MM.1S (cell line): ENCODE results near the gene DNAJC30.

Experiments used
- DNase-seq: peaks from one replicate; pipeline ENCODE4 v3.0.0-alpha.2; 2015
- H2AFZ ChIP-seq: fragments of 300-600 bp; sonication (generic); 2 replicates; pipeline ENCODE4 v1.6.0; 2016; ENCODE audit warnings: antibody characterized with exemption, low read length
- H3F3A ChIP-seq: fragments of 300-600 bp; sonication (generic); 2 replicates; pipeline ENCODE4 v1.6.1; 2016; ENCODE audit warnings: mild to moderate bottlenecking, antibody characterized with exemption, low read length, moderate library complexity, mixed read lengths; ENCODE audit not compliant: insufficient read depth
- H3K27ac ChIP-seq: fragments of 300-600 bp; sonication (generic); 2 replicates; pipeline ENCODE4 v1.5.1; 2016; ENCODE audit warnings: mild to moderate bottlenecking, low read length
- H3K27me3 ChIP-seq: fragments of 300-600 bp; sonication (generic); replicated peaks from 2 replicates; pipeline ENCODE4 v1.6.0; 2016; ENCODE audit warnings: low read length; ENCODE audit not compliant: insufficient read depth
- H3K36me3 ChIP-seq: fragments of 300-600 bp; sonication (generic); replicated peaks from 2 replicates; pipeline ENCODE4 v1.6.1; 2016; ENCODE audit warnings: mild to moderate bottlenecking, low read length, mixed read lengths; ENCODE audit not compliant: insufficient read depth
- H3K4me1 ChIP-seq: fragments of 300-600 bp; sonication (generic); 2 replicates; pipeline ENCODE4 v1.6.1; 2016; ENCODE audit warnings: low read length, mixed read lengths
- H3K4me2 ChIP-seq: fragments of 300-600 bp; sonication (generic); 2 replicates; pipeline ENCODE4 v1.6.0; 2016; ENCODE audit warnings: low read depth, low read length
- H3K4me3 ChIP-seq: fragments of 300-600 bp; sonication (generic); 2 replicates; pipeline ENCODE4 v1.5.1; 2016; ENCODE audit warnings: low read length, mixed read lengths
- H3K79me2 ChIP-seq: fragments of 300-600 bp; sonication (generic); 2 replicates; pipeline ENCODE4 v1.6.1; 2016; ENCODE audit warnings: mixed run types, low read length, mixed read lengths
- H3K9ac ChIP-seq: fragments of 300-600 bp; sonication (generic); 2 replicates; pipeline ENCODE4 v1.6.1; 2016; ENCODE audit warnings: low read length, mixed read lengths
- H3K9me2 ChIP-seq: fragments of 300-600 bp; sonication (generic); replicated peaks from 2 replicates; pipeline ENCODE4 v1.6.1; 2016; ENCODE audit warnings: mild to moderate bottlenecking, low read length, mixed read lengths; ENCODE audit not compliant: insufficient read depth
- H3K9me3 ChIP-seq: fragments of 300-600 bp; sonication (generic); replicated peaks from 2 replicates; pipeline ENCODE4 v1.6.1; 2016; ENCODE audit warnings: mild to moderate bottlenecking, low read length, mixed read lengths; ENCODE audit not compliant: insufficient read depth
- H4K20me1 ChIP-seq: fragments of 300-600 bp; sonication (generic); 2 replicates; pipeline ENCODE4 v1.6.1; 2016; ENCODE audit warnings: mild to moderate bottlenecking, low read length, moderate library complexity, mixed read lengths; ENCODE audit not compliant: insufficient read depth
- EZH2 ChIP-seq: fragments of 300-600 bp; sonication (generic); optimal IDR thresholded peaks from 2 replicates; pipeline ENCODE3; 2017; ENCODE audit warnings: low read depth, mild to moderate bottlenecking, antibody characterized with exemption, low read length, mixed read lengths
- EZH2phosphoT487 ChIP-seq: fragments of 300-600 bp; sonication (generic); IDR thresholded peaks from 2 replicates; pipeline ENCODE4 v1.6.1; 2018; ENCODE audit warnings: antibody characterized with exemption, low read length
- TF ChIP-seq, protein P1 (sequence below): fragments of 300-600 bp; sonication (generic); IDR thresholded peaks from 2 replicates; pipeline ENCODE4 v1.5.1; 2016; ENCODE audit warnings: antibody characterized with exemption, low read length, mixed read lengths

DNAJC30 gene

DNA sequence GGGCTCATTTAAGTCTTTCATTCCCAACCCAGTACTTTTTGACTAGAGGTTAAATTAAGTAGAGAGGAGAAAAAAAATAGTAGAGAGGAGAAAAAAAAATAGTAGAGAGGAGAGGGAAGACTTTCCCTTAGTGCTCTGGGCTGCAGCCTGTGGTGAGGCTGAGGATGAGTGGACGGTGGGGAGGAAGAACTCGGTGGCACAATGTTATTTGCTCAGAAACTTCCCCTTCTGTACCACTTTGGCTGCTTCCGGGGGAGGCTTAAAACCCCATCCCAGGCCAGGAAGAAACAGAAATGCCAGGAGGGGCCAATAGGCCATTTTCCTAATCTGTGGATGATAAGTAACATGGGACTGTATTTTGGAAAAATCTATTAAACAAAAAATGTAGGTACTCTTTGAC lies 44.3 kb downstream of the DNAJC30 start:
- TF ChIP-seq EZH2: no peak
- TF ChIP-seq, protein P1, sequence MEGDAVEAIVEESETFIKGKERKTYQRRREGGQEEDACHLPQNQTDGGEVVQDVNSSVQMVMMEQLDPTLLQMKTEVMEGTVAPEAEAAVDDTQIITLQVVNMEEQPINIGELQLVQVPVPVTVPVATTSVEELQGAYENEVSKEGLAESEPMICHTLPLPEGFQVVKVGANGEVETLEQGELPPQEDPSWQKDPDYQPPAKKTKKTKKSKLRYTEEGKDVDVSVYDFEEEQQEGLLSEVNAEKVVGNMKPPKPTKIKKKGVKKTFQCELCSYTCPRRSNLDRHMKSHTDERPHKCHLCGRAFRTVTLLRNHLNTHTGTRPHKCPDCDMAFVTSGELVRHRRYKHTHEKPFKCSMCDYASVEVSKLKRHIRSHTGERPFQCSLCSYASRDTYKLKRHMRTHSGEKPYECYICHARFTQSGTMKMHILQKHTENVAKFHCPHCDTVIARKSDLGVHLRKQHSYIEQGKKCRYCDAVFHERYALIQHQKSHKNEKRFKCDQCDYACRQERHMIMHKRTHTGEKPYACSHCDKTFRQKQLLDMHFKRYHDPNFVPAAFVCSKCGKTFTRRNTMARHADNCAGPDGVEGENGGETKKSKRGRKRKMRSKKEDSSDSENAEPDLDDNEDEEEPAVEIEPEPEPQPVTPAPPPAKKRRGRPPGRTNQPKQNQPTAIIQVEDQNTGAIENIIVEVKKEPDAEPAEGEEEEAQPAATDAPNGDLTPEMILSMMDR: no peak
- TF ChIP-seq EZH2phosphoT487: no peak

GRCh38 chr7:73635428-73636200 lies 47.6 kb downstream of the DNAJC30 start:
- DNase-seq: no peak
- no peak overlapping the region for H3K27ac ChIP-seq
- peaks cover 34% of the 10 kb centered on the region for H3K27me3 ChIP-seq
- no peaks in the 10 kb centered on the region for H3K79me2 ChIP-seq
- no peaks in the 10 kb centered on the region for H3K9me3 ChIP-seq
- no peak overlapping the region for H3K4me2 ChIP-seq
- TF ChIP-seq, protein P1: no peak
- no peak for TF ChIP-seq EZH2phosphoT487
- no peaks in the 10 kb centered on the region for H3K4me1 ChIP-seq
- H3K9ac ChIP-seq: no peak overlapping the region
- H3K36me3 ChIP-seq: no peaks in the 10 kb centered on the region
- H3F3A ChIP-seq: no peaks in the 10 kb centered on the region
- no peak overlapping the region for H2AFZ ChIP-seq
- H4K20me1 ChIP-seq: no peaks in the 10 kb centered on the region
- no peak overlapping the region for H3K4me3 ChIP-seq
- H3K9me2 ChIP-seq: no peaks in the 10 kb centered on the region

More for the DNA sequence above, 44.3 kb downstream of the DNAJC30 start:
- no peaks in the 10 kb centered on the region for H3K79me2 ChIP-seq
- H3K27me3 ChIP-seq: peaks cover 35% of the 10 kb centered on the region
- no peaks in the 10 kb centered on the region for H3K9me3 ChIP-seq
- no peaks in the 10 kb centered on the region for H3K9me2 ChIP-seq
- H3K4me2 ChIP-seq: no peak overlapping the region
- DNase-seq: no peak
- no peaks in the 10 kb centered on the region for H3K36me3 ChIP-seq
- H3K4me1 ChIP-seq: no peaks in the 10 kb centered on the region
- H3K27ac ChIP-seq: no peak overlapping the region
- H2AFZ ChIP-seq: no peak overlapping the region
- no peaks in the 10 kb centered on the region for H4K20me1 ChIP-seq
- no peaks in the 10 kb centered on the region for H3F3A ChIP-seq
- no peak overlapping the region for H3K4me3 ChIP-seq
- H3K9ac ChIP-seq: no peak overlapping the region

GRCh38 chr7:73633844-73634243 lies 49.4 kb downstream of the DNAJC30 start:
- no peak overlapping the region for H2AFZ ChIP-seq
- no peaks in the 10 kb centered on the region for H3F3A ChIP-seq
- H3K9me2 ChIP-seq: no peaks in the 10 kb centered on the region
- no peak overlapping the region for H3K27ac ChIP-seq
- no peaks in the 10 kb centered on the region for H3K9me3 ChIP-seq
- no peaks in the 10 kb centered on the region for H3K4me1 ChIP-seq
- H3K4me3 ChIP-seq: no peak overlapping the region
- no peaks in the 10 kb centered on the region for H3K36me3 ChIP-seq
- no peaks in the 10 kb centered on the region for H3K79me2 ChIP-seq
- no peak overlapping the region for H3K9ac ChIP-seq
- no peak for DNase-seq
- no peak overlapping the region for H3K4me2 ChIP-seq
- no peak for TF ChIP-seq EZH2phosphoT487
- no peaks in the 10 kb centered on the region for H4K20me1 ChIP-seq
- H3K27me3 ChIP-seq: peaks cover 30% of the 10 kb centered on the region

GRCh38 chr7:73633323-73633722 lies 49.9 kb downstream of the DNAJC30 start:
- no peaks in the 10 kb centered on the region for H3K4me1 ChIP-seq
- TF ChIP-seq, protein P1: no peak
- no peak for TF ChIP-seq EZH2phosphoT487
- TF ChIP-seq EZH2: no peak
- no peak for DNase-seq
- no peaks in the 10 kb centered on the region for H3K79me2 ChIP-seq
- no peak overlapping the region for H2AFZ ChIP-seq
- no peaks in the 10 kb centered on the region for H3K9me3 ChIP-seq
- no peak overlapping the region for H3K9ac ChIP-seq
- H3K27ac ChIP-seq: no peak overlapping the region
- no peaks in the 10 kb centered on the region for H4K20me1 ChIP-seq
- no peak overlapping the region for H3K4me2 ChIP-seq
- H3K36me3 ChIP-seq: no peaks in the 10 kb centered on the region
- no peak overlapping the region for H3K4me3 ChIP-seq
- H3K27me3 ChIP-seq: peaks cover 35% of the 10 kb centered on the region
- no peaks in the 10 kb centered on the region for H3F3A ChIP-seq
- no peaks in the 10 kb centered on the region for H3K9me2 ChIP-seq
